Endothelial cell of umbilical vein (primary cell): ENCODE data around the gene PALM. TPM values are rescaled to one million over a fixed set of nuclear protein-coding genes. Genes with fewer than 3 reads are reported as not detected.

Experiments
- BruUV-seq: library from RNA; stranded (reverse); fragments of 400-500 nt; replicated peaks from 2 replicates; lab custom pipeline; 2021; lab: Mats Ljungman, UMichigan
- CTCF ChIA-PET: fragments of 300-600, 350-600 bp; sonication (Branson Sonifier 250); formaldehyde crosslinking; loops from one replicate; lab custom pipeline; 2021; ENCODE audit warnings: antibody characterized with exemption, inconsistent platforms; lab: Charles Lee
- POLR2A ChIA-PET: fragments of 300-600, 350-600 bp; sonication (Branson Sonifier 250); formaldehyde crosslinking; loops from one replicate; lab custom pipeline; 2021; ENCODE audit warnings: antibody characterized with exemption, inconsistent platforms; lab: Charles Lee
- DNase-seq: peaks from one replicate; pipeline ENCODE4 v3.0.0-alpha.2; 2011; ENCODE audit warnings: low read depth, low spot score
- FAIRE-seq: peaks from 2 replicates; lab custom pipeline; 2011; peaks lifted over from hg19 to GRCh38; lab: Jason Lieb, UNC
- H2AFZ ChIP-seq: 2 replicates; pipeline ENCODE4 v1.6.0; 2012; ENCODE audit warnings: low read depth, low read length, control low read depth, inconsistent platforms
- H3K27ac ChIP-seq: 2 replicates; pipeline ENCODE4 v1.5.1; 2011; ENCODE audit warnings: low read depth, mild to moderate bottlenecking, control low read depth, low read length, moderate library complexity; ENCODE audit not compliant: insufficient read depth
- H3K27me3 ChIP-seq, 2 experiments: 2 replicates each; pipeline versions ENCODE4 v1.6.0 to v1.6.1; 2011; ENCODE audit warnings: low read length in 2 of 2, mixed read lengths in 1 of 2; ENCODE audit not compliant: control insufficient read depth in 2 of 2, insufficient read depth in 2 of 2
- H3K36me3 ChIP-seq, 2 experiments: 2 replicates in 1 of 2; 3 replicates in 1 of 2; pipeline ENCODE4 v1.5.1; 2011; ENCODE audit warnings: low read length in 2 of 2, mild to moderate bottlenecking in 1 of 2, moderate library complexity in 1 of 2; ENCODE audit not compliant: control insufficient read depth in 2 of 2, insufficient read depth in 2 of 2; ENCODE audit errors: extremely low read depth in 1 of 2
- H3K4me1 ChIP-seq: 3 replicates; pipeline ENCODE4 v1.5.1; 2011; ENCODE audit warnings: mild to moderate bottlenecking, low read length; ENCODE audit not compliant: control insufficient read depth, insufficient read depth; ENCODE audit errors: extremely low read depth
- H3K4me2 ChIP-seq: 2 replicates; pipeline ENCODE4 v1.6.1; 2011; ENCODE audit warnings: low read length, control low read depth, mixed read lengths; ENCODE audit not compliant: insufficient read depth
- H3K4me3 ChIP-seq, 3 experiments: fragments of 200-600 bp in 1 of 3; sonication (generic), shearing (Covaris generic) in 1 of 3; replicated peaks in 1 of 3; 2 replicates each; pipeline ENCODE4 v1.5.1; 2011 to 2016; ENCODE audit warnings: control low read depth in 3 of 3, low read length in 3 of 3, mild to moderate bottlenecking in 2 of 3, inconsistent platforms in 1 of 3, low read depth in 1 of 3, moderate library complexity in 1 of 3; ENCODE audit not compliant: insufficient read depth in 1 of 3
- H3K79me2 ChIP-seq: 2 replicates; pipeline ENCODE4 v1.6.0; 2012; ENCODE audit warnings: low read length, inconsistent platforms; ENCODE audit not compliant: control insufficient read depth, insufficient read depth
- H3K9ac ChIP-seq: replicated peaks from 2 replicates; pipeline ENCODE3; 2011; ENCODE audit warnings: low read length, control low read depth; ENCODE audit not compliant: insufficient read depth; ENCODE audit errors: extremely low read depth
- H3K9me1 ChIP-seq: replicated peaks from 3 replicates; pipeline ENCODE4 v1.6.0; 2011; ENCODE audit warnings: mild to moderate bottlenecking, low read length; ENCODE audit not compliant: control insufficient read depth, insufficient read depth; ENCODE audit errors: extremely low read depth
- H3K9me3 ChIP-seq: replicated peaks from 2 replicates; pipeline ENCODE4 v1.5.1; 2012; ENCODE audit warnings: low read length, inconsistent platforms; ENCODE audit not compliant: control insufficient read depth, insufficient read depth
- H4K20me1 ChIP-seq: replicated peaks from 2 replicates; pipeline ENCODE3; 2011; ENCODE audit warnings: mild to moderate bottlenecking, low read length; ENCODE audit not compliant: control insufficient read depth, insufficient read depth; ENCODE audit errors: extremely low read depth
- EZH2 ChIP-seq: IDR thresholded peaks from 2 replicates; pipeline ENCODE4 v1.6.1; 2012; ENCODE audit warnings: borderline replicate concordance, low read depth, mild to moderate bottlenecking, moderate library complexity, low read length, inconsistent platforms; ENCODE audit not compliant: severe bottlenecking
- FOS ChIP-seq: IDR thresholded peaks from 2 replicates; pipeline ENCODE4 v1.6.1; 2011; ENCODE audit warnings: mild to moderate bottlenecking, low read length, moderate library complexity, borderline replicate concordance; ENCODE audit not compliant: insufficient read depth
- JUN ChIP-seq: IDR thresholded peaks from 2 replicates; pipeline ENCODE4 v1.6.1; 2011; ENCODE audit warnings: borderline replicate concordance, low read depth; ENCODE audit not compliant: insufficient read length, insufficient read depth
- MYC ChIP-seq: IDR thresholded peaks from one replicate; pipeline ENCODE4 v1.6.1; 2011; ENCODE audit warnings: mild to moderate bottlenecking, low read depth, low read length
- POLR2A ChIP-seq: IDR thresholded peaks from 2 replicates; pipeline ENCODE4 v1.6.1; 2012; ENCODE audit warnings: low read depth, mild to moderate bottlenecking, control low read depth, low read length
- POLR2AphosphoS5 ChIP-seq: IDR thresholded peaks from 2 replicates; pipeline ENCODE4 v1.6.1; 2012; ENCODE audit warnings: low read depth, mild to moderate bottlenecking, control low read depth, low read length, moderate library complexity; ENCODE audit not compliant: insufficient read depth
- dilution Hi-C: fragments of 300-500 bp; cut with MboI; formaldehyde crosslinking; loops from one replicate; pipeline ENCODE4 v1.15.0; 2019; ENCODE audit warnings: low sequenced_read_pairs; ENCODE audit not compliant: extremely low pct_ligation_motif_present
- intact Hi-C: fragments of 100-400 bp; cut with micrococcal nuclease; formaldehyde crosslinking; loops from one replicate; pipeline ENCODE4 v1.10.0; 2022
- polyA plus RNA-seq, 4 experiments: library from polyadenylated mRNA; depleted of rRNA in 3 of 4; stranded (reverse) in 3 of 4; unstranded in 1 of 4; fragments of >200 nt; gene quantifications; 2 replicates each; pipeline versions ENCODE4 v1.2.1 to v1.2.3, GENCODE V29; 2011 to 2012; ENCODE audit warnings: missing spikeins in 1 of 4
- total RNA-seq: library from RNA; stranded (reverse); gene quantifications from 2 replicates; pipeline ENCODE4 v1.2.3, GENCODE V29; 2021
- TF ChIP-seq, protein P1 (sequence below): IDR thresholded peaks from 2 replicates; pipeline ENCODE4 v1.6.1; 2011; ENCODE audit not compliant: insufficient read depth, insufficient read length
- TF ChIP-seq, protein P2 (sequence below), 2 donors: IDR thresholded peaks; 1 replicate in 1 of 2; 2 replicates in 1 of 2; pipeline ENCODE4 v1.5.1; 2011; ENCODE audit warnings: low read length in 2 of 2, mild to moderate bottlenecking in 2 of 2, moderate library complexity in 2 of 2, control low read depth in 1 of 2, inconsistent platforms in 1 of 2, low read depth in 1 of 2; ENCODE audit not compliant: insufficient read depth in 1 of 2; ENCODE audit errors: extremely low read depth in 1 of 2

Gene PALM
- total and polyA plus RNA-seq, 2 donors (not counting 3 experiments of a cell fraction or from before 2014, with no cell fraction given), result 3.9 to 31.8 TPM

DNA sequence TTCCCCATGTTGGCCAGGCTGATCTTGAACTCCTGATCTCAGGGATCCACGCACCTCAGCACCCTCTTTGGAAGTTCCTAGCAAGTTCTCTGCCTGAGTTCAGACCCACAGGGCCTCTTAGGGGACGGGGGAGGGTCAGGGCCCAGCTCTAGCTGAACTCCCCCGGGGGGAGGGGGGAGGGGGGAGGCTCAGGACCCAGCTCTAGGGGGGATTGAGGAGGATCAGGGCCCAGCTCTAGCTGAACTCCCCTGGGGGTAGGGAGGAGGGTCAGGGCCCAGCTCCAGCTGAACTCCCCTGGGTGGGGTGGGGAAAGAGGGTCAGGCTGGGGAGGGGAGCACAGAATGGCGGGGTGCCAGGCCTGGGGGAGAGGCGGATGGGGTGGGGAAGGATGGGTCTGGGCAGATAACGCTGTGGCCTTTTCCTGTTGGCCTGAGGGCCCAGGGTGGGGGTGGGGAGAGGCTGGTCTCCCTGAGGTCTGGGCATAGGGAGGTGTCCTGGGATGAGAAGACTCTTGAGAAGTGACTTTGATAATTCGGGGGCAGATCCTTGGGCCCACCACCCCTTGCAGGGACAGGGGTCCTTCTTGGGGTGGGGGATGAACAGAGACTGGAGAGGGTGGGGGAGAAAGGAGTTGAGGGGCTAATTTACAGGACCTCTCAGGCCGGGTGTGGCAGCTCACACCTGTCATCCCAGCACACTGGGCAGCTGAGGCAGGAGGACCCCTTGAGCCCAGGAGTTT, 83.0 kb downstream of the PALM start:
- CTCF ChIA-PET, result interaction anchor here (2.1 kb wide), 1 partner anchor 21 kb away, joined by 6 read pairs; no protein-coding TSS in a partner anchor
- FAIRE-seq, result no peak

More for the DNA sequence above, 83.0 kb downstream of the PALM start:
- POLR2A ChIA-PET, result no interaction called here
- no peaks in the 10 kb centered on the region for H3K9me3 ChIP-seq
- dilution Hi-C loops, result no loop called here
- H3K79me2 ChIP-seq, result no peaks in the 10 kb centered on the region
- H3K27me3 ChIP-seq, result no peaks in the 10 kb centered on the region
- H3K4me2 ChIP-seq, result no peak overlapping the region
- intact Hi-C loops, result loop anchor here (10.0 kb wide), 1 partner anchor 453 kb away; the partner anchor contains the start of genes ATP5F1D and MIDN
- DNase-seq, result no peak
- BruUV-seq, result no TSS peak
- no peaks in the 10 kb centered on the region for H3K9me1 ChIP-seq
- TF ChIP-seq JUN (no peak), EZH2 (no peak), FOS (no peak), MYC (no peak), POLR2A (no peak), POLR2AphosphoS5 (no peak)
- TF ChIP-seq, protein P1, sequence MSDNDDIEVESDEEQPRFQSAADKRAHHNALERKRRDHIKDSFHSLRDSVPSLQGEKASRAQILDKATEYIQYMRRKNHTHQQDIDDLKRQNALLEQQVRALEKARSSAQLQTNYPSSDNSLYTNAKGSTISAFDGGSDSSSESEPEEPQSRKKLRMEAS, result no peak
- TF ChIP-seq, protein P2, sequence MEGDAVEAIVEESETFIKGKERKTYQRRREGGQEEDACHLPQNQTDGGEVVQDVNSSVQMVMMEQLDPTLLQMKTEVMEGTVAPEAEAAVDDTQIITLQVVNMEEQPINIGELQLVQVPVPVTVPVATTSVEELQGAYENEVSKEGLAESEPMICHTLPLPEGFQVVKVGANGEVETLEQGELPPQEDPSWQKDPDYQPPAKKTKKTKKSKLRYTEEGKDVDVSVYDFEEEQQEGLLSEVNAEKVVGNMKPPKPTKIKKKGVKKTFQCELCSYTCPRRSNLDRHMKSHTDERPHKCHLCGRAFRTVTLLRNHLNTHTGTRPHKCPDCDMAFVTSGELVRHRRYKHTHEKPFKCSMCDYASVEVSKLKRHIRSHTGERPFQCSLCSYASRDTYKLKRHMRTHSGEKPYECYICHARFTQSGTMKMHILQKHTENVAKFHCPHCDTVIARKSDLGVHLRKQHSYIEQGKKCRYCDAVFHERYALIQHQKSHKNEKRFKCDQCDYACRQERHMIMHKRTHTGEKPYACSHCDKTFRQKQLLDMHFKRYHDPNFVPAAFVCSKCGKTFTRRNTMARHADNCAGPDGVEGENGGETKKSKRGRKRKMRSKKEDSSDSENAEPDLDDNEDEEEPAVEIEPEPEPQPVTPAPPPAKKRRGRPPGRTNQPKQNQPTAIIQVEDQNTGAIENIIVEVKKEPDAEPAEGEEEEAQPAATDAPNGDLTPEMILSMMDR (IDR thresholded peaks at IDR 0.05; ENCODE audit: extremely low read depth in 1 of 2, insufficient read depth in 1 of 2, low read depth in 1 of 2, low read length in 2 of 2), result no peak
- H3K4me3 ChIP-seq, result no peak overlapping the region
- no peak overlapping the region for H3K9ac ChIP-seq
- H2AFZ ChIP-seq, result no peak overlapping the region
- H3K36me3 ChIP-seq, result no peaks in the 10 kb centered on the region
- peaks cover 27% of the 10 kb centered on the region for H3K4me1 ChIP-seq
- no peak overlapping the region for H3K27ac ChIP-seq
- H4K20me1 ChIP-seq, result no peaks in the 10 kb centered on the region
